HTR-8/SVneo (cell line): ENCODE data around the gene POTEH.
"Not testable (repeated sequence)": the region's sequence is repeated elsewhere in the genome, so short reads cannot be mapped to it uniquely, and the experiment has no call there.

ENCODE experiments used
- DNase-seq: peaks from one replicate; pipeline ENCODE4 v3.0.0; 2011; ENCODE audit warnings: low spot score, mixed read lengths; ENCODE audit not compliant: insufficient read length
- FAIRE-seq: peaks from 2 replicates; lab custom pipeline; 2011; peaks lifted over from hg19 to GRCh38; lab: Jason Lieb, UNC

POTEH gene

GRCh38 chr22:15689749-15690125 is at the start of gene POTEH:
TSS of gene POTEH (plus strand) at chr22:15690026. CDS start at chr22:15690078, 52 bp downstream.
- not testable (repeated sequence) for DNase-seq, FAIRE-seq

- not testable (repeated sequence) for DNase-seq, FAIRE-seq
Measured at GRCh38 chr22:15642288-15642861, 47.5 kb upstream of the POTEH start.

GRCh38 chr22:15651954-15652353 is 37.9 kb upstream of the POTEH start:
- not testable (repeated sequence) for FAIRE-seq, DNase-seq

GRCh38 chr22:15652738-15653137 is 37.1 kb upstream of the POTEH start:
- not testable (repeated sequence) for FAIRE-seq, DNase-seq

- not testable (repeated sequence) for FAIRE-seq, DNase-seq
Measured at GRCh38 chr22:15653241-15653640, 36.6 kb upstream of the POTEH start.

GRCh38 chr22:15661102-15661501 is 28.7 kb upstream of the POTEH start:
- not testable (repeated sequence) for DNase-seq, FAIRE-seq

GRCh38 chr22:15664682-15665081 is 25.1 kb upstream of the POTEH start:
- FAIRE-seq, DNase-seq: not testable (repeated sequence)

GRCh38 chr22:15665478-15665877 is 24.3 kb upstream of the POTEH start:
- not testable (repeated sequence) for DNase-seq, FAIRE-seq

- DNase-seq, FAIRE-seq: not testable (repeated sequence)
Measured at GRCh38 chr22:15669430-15669829, 20.4 kb upstream of the POTEH start.

GRCh38 chr22:15679702-15680101 is 10.1 kb upstream of the POTEH start:
- not testable (repeated sequence) for DNase-seq, FAIRE-seq

- not testable (repeated sequence) for FAIRE-seq, DNase-seq
Measured at GRCh38 chr22:15684115-15684514, 5.7 kb upstream of the POTEH start.

GRCh38 chr22:15684695-15685094 is 5.1 kb upstream of the POTEH start:
- not testable (repeated sequence) for DNase-seq, FAIRE-seq

- not testable (repeated sequence) for FAIRE-seq, DNase-seq
Measured at GRCh38 chr22:15685641-15686040, 4.2 kb upstream of the POTEH start.

GRCh38 chr22:15687086-15687485 is 2.7 kb upstream of the POTEH start:
- FAIRE-seq, DNase-seq: not testable (repeated sequence)

GRCh38 chr22:15687676-15688075 is 2.1 kb upstream of the POTEH start:
- not testable (repeated sequence) for FAIRE-seq, DNase-seq

- FAIRE-seq, DNase-seq: not testable (repeated sequence)
Measured at GRCh38 chr22:15688090-15688489, 1.7 kb upstream of the POTEH start.

GRCh38 chr22:15689012-15689748 is 646 bp upstream of the POTEH start:
- not testable (repeated sequence) for FAIRE-seq, DNase-seq

- not testable (repeated sequence) for FAIRE-seq
Measured at GRCh38 chr22:15713600-15713999, 23.8 kb downstream of the POTEH start.

GRCh38 chr22:15714125-15714524 is 24.3 kb downstream of the POTEH start:
- FAIRE-seq, DNase-seq: not testable (repeated sequence)

More at GRCh38 chr22:15713600-15713999, 23.8 kb downstream of the POTEH start:
- DNase-seq, result not testable (repeated sequence)

GRCh38 chr22:15721884-15722283 is 32.1 kb downstream of the POTEH start:
- DNase-seq, FAIRE-seq: not testable (repeated sequence)
